ENCODE measurements around the gene NEURL2.
A peak's percentile ranks its signal among the peaks of the same experiment; 100 is the strongest.

NEURL2 gene

GRCh38 chr20:45912344-45912682, 21.3 kb upstream of the NEURL2 start:
- Histone ChIP-seq H3K9ac (peak overlapping the region; percentile 60 to 80 (median 73)), H3K9me3 (replicated peaks in 1 of 11) (no peaks in the 10 kb centered on the region), H3K36me3 (peaks cover 0 to 22% (median 0%) of the 10 kb centered on the region in 11 experiments; a peak in 3 of 22 replicates), H3K27ac (peak overlapping the region; percentile 60 to 80 (median 74); a peak in 17 of 22 replicates), H3K4me3 (peak overlapping the region; percentile 50 to 68 (median 55); a peak in 19 of 20 replicates), H3K4me2 (peak overlapping the region; percentile 83 to 99 (median 95)), H3K4me1 (peaks cover 33 to 80% (median 45%) of the 10 kb centered on the region in 10 experiments), H3K27me3 (peaks cover 0 to 31% (median 19%) of the 10 kb centered on the region in 11 experiments; a peak in 20 of 22 replicates), H4K20me1 (peaks cover 0 to 21% (median 0%) of the 10 kb centered on the region in 11 experiments; a peak in 2 of 22 replicates)
- TF ChIP-seq Cebpa-rat (IDR thresholded peaks at IDR 0.05): no peak

GRCh38 chr20:45911486-45912343, 20.7 kb upstream of the NEURL2 start, which contains the start of gene PLTP:
Gene PLTP, minus strand, starts transcription at chr20:45912155. Its CDS starts 703 bp downstream, at chr20:45911452.
- TF ChIP-seq Cebpa-rat (IDR thresholded peaks at IDR 0.05): no peak
- Histone ChIP-seq H3K9ac (peak within 1 kb of the TSS; percentile 60 to 80 (median 73)), H3K4me3 (peak within 1 kb of the TSS; percentile 50 to 68 (median 55)), H3K27me3 (peaks cover 0 to 31% (median 19%) of the 10 kb centered on the region in 11 experiments; a peak in 20 of 22 replicates), H3K4me2 (peak within 1 kb of the TSS; percentile 83 to 99 (median 95)), H3K4me1 (peaks cover 33 to 74% (median 45%) of the 10 kb centered on the region in 10 experiments), H3K9me3 (replicated peaks in 1 of 11) (no peaks in the 10 kb centered on the region), H3K27ac (peak within 1 kb of the TSS; percentile 60 to 80 (median 74)), H3K36me3 (peaks cover 0 to 28% (median 0%) of the 10 kb centered on the region in 11 experiments; a peak in 3 of 22 replicates), H4K20me1 (peaks cover 0 to 23% (median 0%) of the 10 kb centered on the region in 11 experiments; a peak in 2 of 22 replicates)

GRCh38 chr20:45910670-45911485, 19.9 kb upstream of the NEURL2 start:
- peak overlapping the region; percentile 60 to 80 (median 73); a peak in 21 of 22 replicates for H3K9ac ChIP-seq
- H3K27me3 ChIP-seq: peaks cover 0 to 31% (median 19%) of the 10 kb centered on the region in 11 experiments; a peak in 20 of 22 replicates
- peaks cover 33 to 66% (median 45%) of the 10 kb centered on the region in 10 experiments for H3K4me1 ChIP-seq
- H3K9me3 ChIP-seq (replicated peaks in 1 of 11): no peaks in the 10 kb centered on the region
- H4K20me1 ChIP-seq: peaks cover 0 to 23% (median 0%) of the 10 kb centered on the region in 11 experiments; a peak in 2 of 22 replicates
- peak overlapping the region; percentile 50 to 68 (median 55) for H3K4me3 ChIP-seq
- peak in 9 of 11 experiments; percentile 7 to 85 (median 80); a peak in 15 of 22 replicates for TF ChIP-seq Cebpa-rat (IDR thresholded peaks at IDR 0.05)
- peak overlapping the region; percentile 65 to 80 (median 74); a peak in 21 of 22 replicates for H3K27ac ChIP-seq
- peaks cover 0 to 33% (median 0%) of the 10 kb centered on the region in 11 experiments; a peak in 4 of 22 replicates for H3K36me3 ChIP-seq
- peak overlapping the region; percentile 83 to 99 (median 95) for H3K4me2 ChIP-seq

- H3K9ac ChIP-seq: peak overlapping the region in 8 of 11 experiments; percentile 20 to 49 (median 34); a peak in 10 of 22 replicates
- H3K27ac ChIP-seq: peak overlapping the region in 10 of 11 experiments; percentile 38 to 74 (median 69); a peak in 19 of 22 replicates
- no peaks in the 10 kb centered on the region for H3K9me3 ChIP-seq (replicated peaks in 1 of 11)
- peaks cover 0 to 23% (median 0%) of the 10 kb centered on the region in 11 experiments; a peak in 2 of 22 replicates for H4K20me1 ChIP-seq
- no peak for TF ChIP-seq Cebpa-rat (IDR thresholded peaks at IDR 0.05)
- peaks cover 36 to 62% (median 47%) of the 10 kb centered on the region in 10 experiments for H3K4me1 ChIP-seq
- peaks cover 0 to 31% (median 19%) of the 10 kb centered on the region in 11 experiments; a peak in 20 of 22 replicates for H3K27me3 ChIP-seq
- peak overlapping the region in 7 of 10 experiments; percentile 1 to 54 (median 36); a peak in 12 of 20 replicates for H3K4me3 ChIP-seq
- peak overlapping the region; percentile 57 to 99 (median 81) for H3K4me2 ChIP-seq
- peaks cover 0 to 41% (median 0%) of the 10 kb centered on the region in 11 experiments; a peak in 4 of 22 replicates for H3K36me3 ChIP-seq
Measured at GRCh38 chr20:45909817-45910669, 19.0 kb upstream of the NEURL2 start.

GRCh38 chr20:45909336-45909808, 18.4 kb upstream of the NEURL2 start:
- no peak for TF ChIP-seq Cebpa-rat (IDR thresholded peaks at IDR 0.05)
- Histone ChIP-seq H4K20me1 (peaks cover 0 to 30% (median 0%) of the 10 kb centered on the region in 11 experiments; a peak in 3 of 22 replicates), H3K27ac (peak overlapping the region in 9 of 11 experiments; percentile 55 to 74 (median 70); a peak in 16 of 22 replicates), H3K4me2 (peak overlapping the region; percentile 57 to 99 (median 81)), H3K4me1 (peaks cover 43 to 62% (median 51%) of the 10 kb centered on the region in 10 experiments), H3K9me3 (replicated peaks in 1 of 11) (no peaks in the 10 kb centered on the region), H3K36me3 (peaks cover 0 to 48% (median 0%) of the 10 kb centered on the region in 11 experiments; a peak in 4 of 22 replicates), H3K4me3 (peak overlapping the region in 1 of 10 experiments; percentile 1; a peak in 1 of 20 replicates), H3K27me3 (peaks cover 0 to 31% (median 19%) of the 10 kb centered on the region in 11 experiments; a peak in 20 of 22 replicates), H3K9ac (peak overlapping the region in 4 of 11 experiments; percentile 16 to 49 (median 36); a peak in 3 of 22 replicates)

- H3K4me2 ChIP-seq: peak overlapping the region in 1 of 11 experiments; percentile 16; a peak in 1 of 22 replicates
- H3K36me3 ChIP-seq: peaks cover 0 to 61% (median 0%) of the 10 kb centered on the region in 11 experiments; a peak in 4 of 22 replicates
- H3K27me3 ChIP-seq: peaks cover 0 to 20% (median 19%) of the 10 kb centered on the region in 11 experiments; a peak in 20 of 22 replicates
- TF ChIP-seq Cebpa-rat (IDR thresholded peaks at IDR 0.05): no peak
- peaks cover 0 to 41% (median 0%) of the 10 kb centered on the region in 11 experiments; a peak in 3 of 22 replicates for H4K20me1 ChIP-seq
- no peak overlapping the region; a peak in 1 of 22 replicates for H3K27ac ChIP-seq
- H3K9me3 ChIP-seq (replicated peaks in 1 of 11): no peaks in the 10 kb centered on the region
- no peak overlapping the region for H3K4me3 ChIP-seq
- peak overlapping the region in 1 of 11 experiments; percentile 8; a peak in 1 of 22 replicates for H3K9ac ChIP-seq
- H3K4me1 ChIP-seq: peaks cover 46 to 60% (median 53%) of the 10 kb centered on the region in 10 experiments
Measured at GRCh38 chr20:45908084-45908483, 17.1 kb upstream of the NEURL2 start.

Measured in BLaER1 treated with 17β-estradiol and CSF1 and Interleukin-3, amounts not matched to agents 10 nM and 100 nM (cell line).